GM12891 (cell line): ENCODE data around the gene ANKS1B.

Experiments
- PAX5 ChIP-seq: IDR thresholded peaks from 2 replicates; pipeline ENCODE4 v1.6.1; 2011; ENCODE audit warnings: low read length, moderate library complexity, mild to moderate bottlenecking; ENCODE audit not compliant: insufficient read depth, severe bottlenecking
- POLR2A ChIP-seq: IDR thresholded peaks from 2 replicates; pipeline ENCODE4 v1.6.1; 2011; ENCODE audit warnings: low read depth, low read length, control low read depth
- POLR2AphosphoS5 ChIP-seq: IDR thresholded peaks from 2 replicates; pipeline ENCODE4 v1.6.1; 2011; ENCODE audit warnings: low read depth, low read length, control low read depth
- POU2F2 ChIP-seq: IDR thresholded peaks from 2 replicates; pipeline ENCODE4 v1.6.1; 2011; ENCODE audit warnings: low read depth, mild to moderate bottlenecking, control low read depth, low read length, moderate library complexity
- SPI1 ChIP-seq: IDR thresholded peaks from 2 replicates; pipeline ENCODE4 v1.6.1; 2011; ENCODE audit warnings: low read depth, low read length, control low read depth
- TAF1 ChIP-seq: IDR thresholded peaks from 2 replicates; pipeline ENCODE4 v1.6.1; 2011; ENCODE audit warnings: low read depth, low read length, control low read depth

DNA sequence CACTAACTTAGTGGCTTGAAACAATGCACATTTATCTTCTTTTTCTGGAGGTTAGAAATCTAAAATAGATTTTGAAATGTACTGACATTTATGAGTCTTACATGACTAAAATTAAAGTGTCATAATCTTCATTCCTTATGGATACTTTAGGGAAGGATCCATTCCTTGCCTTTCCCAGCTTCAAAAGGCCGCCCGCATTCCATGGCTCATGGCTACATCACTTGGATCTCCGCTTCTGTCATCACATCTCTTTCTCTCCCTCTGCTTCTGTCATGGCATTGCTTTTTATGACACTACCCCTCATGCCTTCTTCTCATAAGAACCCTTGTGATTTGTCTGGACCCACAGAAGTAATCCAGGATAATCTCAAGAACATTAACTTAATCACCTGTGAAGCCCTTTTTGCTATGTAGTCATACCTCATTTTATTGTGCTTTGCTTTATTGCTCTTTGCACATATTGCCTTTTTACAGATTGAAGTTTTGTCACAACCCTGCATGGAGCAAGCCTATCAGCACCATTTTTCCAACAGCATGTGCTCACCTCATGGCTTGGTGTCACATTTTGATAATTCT is 270.7 kb downstream of the ANKS1B start:
- TF ChIP-seq POLR2A (no peak), TAF1 (no peak), POLR2AphosphoS5 (no peak), PAX5 (no peak), SPI1 (no peak), POU2F2 (no peak)
